GM18508 (cell line): ENCODE measurements around the gene RPS2.
"Not testable (repeated sequence)": the region's sequence is repeated elsewhere in the genome, so short reads cannot be mapped to it uniquely, and the experiment has no call there.

Experiments used
- ATAC-seq: cut with Tn5 transposase; IDR thresholded peaks from one replicate; pipeline ENCODE4 v1.9.1; 2021; ENCODE audit warnings: moderate number of reproducible peaks; ENCODE audit not compliant: insufficient read depth, unreplicated experiment

The RPS2 gene

GRCh38 chr16:1964506-1965395 is at the start of gene RPS2:
Gene RPS2, minus strand, starts transcription at chr16:1964826. Its CDS starts 201 bp downstream, at chr16:1964625.
- peak; percentile 45 for ATAC-seq

GRCh38 chr16:2013527-2013926 is 48.9 kb upstream of the RPS2 start:
- no peak for ATAC-seq

- not testable (repeated sequence) for ATAC-seq
Observed at GRCh38 chr16:2011726-2012125, 47.1 kb upstream of the RPS2 start.

- no peak for ATAC-seq
Observed at GRCh38 chr16:2009791-2010510, 45.3 kb upstream of the RPS2 start, which contains the start of gene ZNF598. Gene ZNF598, minus strand, starts transcription at chr16:2009821.

GRCh38 chr16:2009164-2009711 is 44.6 kb upstream of the RPS2 start:
- no peak for ATAC-seq

- ATAC-seq = no peak
Observed at GRCh38 chr16:2008631-2009163, 44.1 kb upstream of the RPS2 start.

GRCh38 chr16:2008009-2008526 is 43.4 kb upstream of the RPS2 start:
- ATAC-seq = no peak

GRCh38 chr16:2007081-2007836 is 42.6 kb upstream of the RPS2 start:
- ATAC-seq = no peak

GRCh38 chr16:2006317-2006716 is 41.7 kb upstream of the RPS2 start:
- ATAC-seq = no peak

- no peak for ATAC-seq
Observed at GRCh38 chr16:2005646-2006045, 41.0 kb upstream of the RPS2 start.

GRCh38 chr16:2004795-2005517 is 40.3 kb upstream of the RPS2 start:
- ATAC-seq = no peak

- no peak for ATAC-seq
Observed at GRCh38 chr16:2003827-2004641, 39.4 kb upstream of the RPS2 start.

- ATAC-seq = no peak
Observed at GRCh38 chr16:2003231-2003826, 38.7 kb upstream of the RPS2 start.

- no peak for ATAC-seq
Observed at GRCh38 chr16:2002406-2003230, 38.0 kb upstream of the RPS2 start.

- no peak for ATAC-seq
Observed at GRCh38 chr16:2001456-2002355, 37.1 kb upstream of the RPS2 start.

GRCh38 chr16:2001035-2001434 is 36.4 kb upstream of the RPS2 start:
- no peak for ATAC-seq
